GM23338 (cell line): ENCODE data around the gene DOCK2. TPM values are rescaled to one million over a fixed set of nuclear protein-coding genes. Genes with fewer than 3 reads are reported as not detected.

Source experiments
- ATAC-seq: fragments of 200-7000 bp; cut with Tn5 transposase; 3 replicates; pipeline ENCODE4 v1.9.1; 2020
- DNase-seq: peaks from one replicate; pipeline ENCODE4 v3.0.0-alpha.2; 2015; ENCODE audit warnings: low spot score
- H2AFZ ChIP-seq: fragments of 200-600 bp; sonication (generic); 2 replicates; pipeline ENCODE4 v1.8.0; 2016; ENCODE audit warnings: antibody characterized with exemption, mild to moderate bottlenecking, moderate library complexity
- H3F3A ChIP-seq: fragments of 200-600 bp; sonication (generic); replicated peaks from 2 replicates; pipeline ENCODE4 v1.8.0; 2017; ENCODE audit warnings: antibody characterized with exemption, mixed run types, low read depth
- H3K27ac ChIP-seq: fragments of 200-600 bp; sonication (generic); 2 replicates; pipeline ENCODE4 v1.6.1; 2016; ENCODE audit warnings: low read depth
- H3K27me3 ChIP-seq: fragments of 200-600 bp; sonication (generic); 2 replicates; pipeline ENCODE4 v1.8.0; 2016; ENCODE audit warnings: mild to moderate bottlenecking, mixed run types, moderate library complexity; ENCODE audit not compliant: insufficient read depth
- H3K36me3 ChIP-seq: fragments of 200-600 bp; sonication (generic); 2 replicates; pipeline ENCODE4 v1.8.0; 2016; ENCODE audit warnings: mild to moderate bottlenecking; ENCODE audit not compliant: insufficient read depth
- H3K4me1 ChIP-seq: fragments of 200-600 bp; sonication (generic); 2 replicates; pipeline ENCODE4 v1.8.0; 2016; ENCODE audit warnings: mild to moderate bottlenecking, moderate library complexity; ENCODE audit not compliant: insufficient read depth
- H3K4me2 ChIP-seq: fragments of 200-600 bp; sonication (generic); 2 replicates; pipeline ENCODE4 v1.7.1; 2017; ENCODE audit warnings: mixed run types
- H3K4me3 ChIP-seq: fragments of 200-600 bp; sonication (generic); 2 replicates; pipeline ENCODE4 v1.6.1; 2016; ENCODE audit warnings: mixed run types
- H3K79me2 ChIP-seq: fragments of 200-600 bp; sonication (generic); replicated peaks from 2 replicates; pipeline ENCODE4 v1.8.0; 2017; ENCODE audit warnings: mild to moderate bottlenecking; ENCODE audit not compliant: insufficient read depth
- H3K9me2 ChIP-seq: fragments of 200-600 bp; sonication (generic); 2 replicates; pipeline ENCODE4 v1.8.0; 2017; ENCODE audit not compliant: insufficient read depth
- H4K20me1 ChIP-seq: fragments of 200-600 bp; sonication (generic); replicated peaks from 2 replicates; pipeline ENCODE4 v1.8.0; 2017; ENCODE audit warnings: mild to moderate bottlenecking; ENCODE audit not compliant: insufficient read depth
- H3K27ac Mint-ChIP-seq: 2 replicates; pipeline ENCODE4 v1.8.0; 2020; ENCODE audit warnings: inconsistent platforms, mild to moderate bottlenecking, moderate library complexity, mixed read lengths
- H3K27me3 Mint-ChIP-seq: 3 replicates; pipeline ENCODE4 v1.8.0; 2022; ENCODE audit warnings: low read depth, mild to moderate bottlenecking, moderate library complexity, mixed read lengths, inconsistent platforms; ENCODE audit not compliant: insufficient read depth, poor library complexity
- H3K36me3 Mint-ChIP-seq: 3 replicates; pipeline ENCODE4 v1.8.0; 2021; ENCODE audit warnings: low read depth, mild to moderate bottlenecking, inconsistent platforms, moderate library complexity, mixed read lengths
- H3K4me1 Mint-ChIP-seq: 3 replicates; pipeline ENCODE4 v1.8.0; 2020; ENCODE audit warnings: mild to moderate bottlenecking, inconsistent platforms, mixed read lengths
- H3K4me3 Mint-ChIP-seq: 3 replicates; pipeline ENCODE4 v1.8.0; 2021; ENCODE audit warnings: moderate library complexity, mild to moderate bottlenecking, inconsistent platforms, mixed read lengths
- H3K9me3 Mint-ChIP-seq: 3 replicates; pipeline ENCODE4 v1.8.0; 2020; ENCODE audit warnings: moderate library complexity, mild to moderate bottlenecking, inconsistent platforms, mixed read lengths
- CREB1 ChIP-seq: fragments of 250-450 bp; sonication (Bioruptor Pico); IDR thresholded peaks from 2 replicates; pipeline ENCODE4 v1.5.0; 2020; ENCODE audit warnings: low read depth, mild to moderate bottlenecking, moderate library complexity
- EZH2 ChIP-seq: fragments of 200-600 bp; sonication (generic); IDR thresholded peaks from one replicate; pipeline ENCODE4 v1.8.0; 2017; ENCODE audit warnings: antibody characterized with exemption, mild to moderate bottlenecking, low read depth; ENCODE audit not compliant: unreplicated experiment
- EZH2phosphoT487 ChIP-seq: fragments of 200-600 bp; sonication (generic); IDR thresholded peaks from one replicate; pipeline ENCODE4 v1.8.1; 2018; ENCODE audit warnings: antibody characterized with exemption; ENCODE audit not compliant: unreplicated experiment
- JUNB ChIP-seq: IDR thresholded peaks from one replicate; pipeline ENCODE4 v1.6.1; 2016; ENCODE audit warnings: antibody characterized with exemption; ENCODE audit not compliant: unreplicated experiment
- NANOG ChIP-seq: IDR thresholded peaks from 2 replicates; pipeline ENCODE4 v1.6.1; 2016; ENCODE audit warnings: antibody characterized with exemption, borderline replicate concordance
- POLR2AphosphoS5 ChIP-seq: IDR thresholded peaks from 2 replicates; pipeline ENCODE4 v1.6.1; 2016; ENCODE audit warnings: antibody characterized with exemption, low read depth
- STAT1 ChIP-seq: IDR thresholded peaks from one replicate; pipeline ENCODE4 v1.6.1; 2016; ENCODE audit warnings: antibody characterized with exemption; ENCODE audit not compliant: unreplicated experiment
- ZNF114 ChIP-seq: fragments of 250-450 bp; sonication (Bioruptor Pico); IDR thresholded peaks from 2 replicates; pipeline ENCODE4 v1.5.0; 2020; ENCODE audit warnings: mild to moderate bottlenecking, moderate library complexity
- ZNF331 ChIP-seq: fragments of 250-450 bp; sonication (Bioruptor Pico); IDR thresholded peaks from 2 replicates; pipeline ENCODE4 v1.5.0; 2020; ENCODE audit warnings: low read depth, mild to moderate bottlenecking, moderate library complexity
- polyA plus RNA-seq: library from polyadenylated mRNA; unstranded; fragments of >200 nt; fragmentation: Nextera tagmentation; extraction: Ambion mirVana; gene quantifications from 2 replicates; pipeline ENCODE4 v1.2.1, GENCODE V29; 2016
- total RNA-seq: library from RNA; depleted of rRNA; stranded (reverse); fragments of >200 nt; shearing (Covaris generic); gene quantifications from 2 replicates; pipeline ENCODE4 v1.2.3, GENCODE V29; 2014
- TF ChIP-seq, protein P1 (sequence below): IDR thresholded peaks from one replicate; pipeline ENCODE4 v1.6.1; 2018; ENCODE audit warnings: antibody characterized with exemption; ENCODE audit not compliant: unreplicated experiment
- TF ChIP-seq, protein P2 (sequence below): fragments of 250-450 bp; sonication (Bioruptor Pico); IDR thresholded peaks from 2 replicates; pipeline ENCODE4 v1.5.0; 2020; ENCODE audit warnings: mild to moderate bottlenecking, moderate library complexity
- TF ChIP-seq, protein P3 (sequence below): IDR thresholded peaks from 2 replicates; pipeline ENCODE4 v1.6.1; 2016; ENCODE audit warnings: antibody characterized with exemption
- TF ChIP-seq, protein P4 (sequence below), 2 experiments: fragments of 200-600 bp in 1 of 2; sonication (generic) in 1 of 2; conservative IDR thresholded peaks; 2 replicates each; pipeline versions ENCODE4 v1.5.1 to v1.6.1; 2016 to 2017; ENCODE audit warnings: antibody characterized with exemption in 2 of 2, low read depth in 2 of 2, mild to moderate bottlenecking in 2 of 2, moderate library complexity in 1 of 2

The DOCK2 gene
- total and polyA plus RNA-seq, 2 experiments from 2014 or later: 3.7 to 9.4 TPM

DNA sequence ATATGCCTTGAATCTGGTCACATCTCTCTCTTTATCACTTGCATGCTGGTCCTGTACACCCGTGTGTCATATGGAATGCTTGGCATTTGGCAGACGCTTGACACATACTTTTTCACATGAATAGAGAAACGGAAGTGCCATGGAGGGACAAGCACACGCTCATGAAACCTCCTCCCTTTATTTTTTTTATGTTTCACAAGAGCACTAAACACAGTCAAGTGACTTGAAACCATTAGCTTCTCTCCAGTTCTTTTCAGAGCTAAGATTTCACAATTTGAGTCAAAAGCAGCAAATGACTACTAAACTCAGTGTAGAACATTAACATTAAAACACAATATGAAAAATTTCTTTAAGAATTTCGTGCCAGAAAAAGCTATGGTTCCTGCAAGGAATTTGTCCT lies 151.1 kb downstream of the DOCK2 start:
- H3K27me3 Mint-ChIP-seq: peaks cover 3% of the 10 kb centered on the region
- no peak overlapping the region for H2AFZ ChIP-seq
- no peaks in the 10 kb centered on the region for H4K20me1 ChIP-seq
- H3K4me3 ChIP-seq: no peak overlapping the region
- H3K27ac ChIP-seq: no peak overlapping the region
- H3K4me3 Mint-ChIP-seq: no peak overlapping the region
- TF ChIP-seq JUNB: no peak
- TF ChIP-seq NANOG: no peak
- no peak for TF ChIP-seq STAT1
- TF ChIP-seq, protein P1, sequence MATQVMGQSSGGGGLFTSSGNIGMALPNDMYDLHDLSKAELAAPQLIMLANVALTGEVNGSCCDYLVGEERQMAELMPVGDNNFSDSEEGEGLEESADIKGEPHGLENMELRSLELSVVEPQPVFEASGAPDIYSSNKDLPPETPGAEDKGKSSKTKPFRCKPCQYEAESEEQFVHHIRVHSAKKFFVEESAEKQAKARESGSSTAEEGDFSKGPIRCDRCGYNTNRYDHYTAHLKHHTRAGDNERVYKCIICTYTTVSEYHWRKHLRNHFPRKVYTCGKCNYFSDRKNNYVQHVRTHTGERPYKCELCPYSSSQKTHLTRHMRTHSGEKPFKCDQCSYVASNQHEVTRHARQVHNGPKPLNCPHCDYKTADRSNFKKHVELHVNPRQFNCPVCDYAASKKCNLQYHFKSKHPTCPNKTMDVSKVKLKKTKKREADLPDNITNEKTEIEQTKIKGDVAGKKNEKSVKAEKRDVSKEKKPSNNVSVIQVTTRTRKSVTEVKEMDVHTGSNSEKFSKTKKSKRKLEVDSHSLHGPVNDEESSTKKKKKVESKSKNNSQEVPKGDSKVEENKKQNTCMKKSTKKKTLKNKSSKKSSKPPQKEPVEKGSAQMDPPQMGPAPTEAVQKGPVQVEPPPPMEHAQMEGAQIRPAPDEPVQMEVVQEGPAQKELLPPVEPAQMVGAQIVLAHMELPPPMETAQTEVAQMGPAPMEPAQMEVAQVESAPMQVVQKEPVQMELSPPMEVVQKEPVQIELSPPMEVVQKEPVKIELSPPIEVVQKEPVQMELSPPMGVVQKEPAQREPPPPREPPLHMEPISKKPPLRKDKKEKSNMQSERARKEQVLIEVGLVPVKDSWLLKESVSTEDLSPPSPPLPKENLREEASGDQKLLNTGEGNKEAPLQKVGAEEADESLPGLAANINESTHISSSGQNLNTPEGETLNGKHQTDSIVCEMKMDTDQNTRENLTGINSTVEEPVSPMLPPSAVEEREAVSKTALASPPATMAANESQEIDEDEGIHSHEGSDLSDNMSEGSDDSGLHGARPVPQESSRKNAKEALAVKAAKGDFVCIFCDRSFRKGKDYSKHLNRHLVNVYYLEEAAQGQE: no peak
- TF ChIP-seq EZH2: no peak
- TF ChIP-seq ZNF331 (CRISPR knock-in tag): no peak
- no peak for TF ChIP-seq POLR2AphosphoS5
- TF ChIP-seq, protein P2, sequence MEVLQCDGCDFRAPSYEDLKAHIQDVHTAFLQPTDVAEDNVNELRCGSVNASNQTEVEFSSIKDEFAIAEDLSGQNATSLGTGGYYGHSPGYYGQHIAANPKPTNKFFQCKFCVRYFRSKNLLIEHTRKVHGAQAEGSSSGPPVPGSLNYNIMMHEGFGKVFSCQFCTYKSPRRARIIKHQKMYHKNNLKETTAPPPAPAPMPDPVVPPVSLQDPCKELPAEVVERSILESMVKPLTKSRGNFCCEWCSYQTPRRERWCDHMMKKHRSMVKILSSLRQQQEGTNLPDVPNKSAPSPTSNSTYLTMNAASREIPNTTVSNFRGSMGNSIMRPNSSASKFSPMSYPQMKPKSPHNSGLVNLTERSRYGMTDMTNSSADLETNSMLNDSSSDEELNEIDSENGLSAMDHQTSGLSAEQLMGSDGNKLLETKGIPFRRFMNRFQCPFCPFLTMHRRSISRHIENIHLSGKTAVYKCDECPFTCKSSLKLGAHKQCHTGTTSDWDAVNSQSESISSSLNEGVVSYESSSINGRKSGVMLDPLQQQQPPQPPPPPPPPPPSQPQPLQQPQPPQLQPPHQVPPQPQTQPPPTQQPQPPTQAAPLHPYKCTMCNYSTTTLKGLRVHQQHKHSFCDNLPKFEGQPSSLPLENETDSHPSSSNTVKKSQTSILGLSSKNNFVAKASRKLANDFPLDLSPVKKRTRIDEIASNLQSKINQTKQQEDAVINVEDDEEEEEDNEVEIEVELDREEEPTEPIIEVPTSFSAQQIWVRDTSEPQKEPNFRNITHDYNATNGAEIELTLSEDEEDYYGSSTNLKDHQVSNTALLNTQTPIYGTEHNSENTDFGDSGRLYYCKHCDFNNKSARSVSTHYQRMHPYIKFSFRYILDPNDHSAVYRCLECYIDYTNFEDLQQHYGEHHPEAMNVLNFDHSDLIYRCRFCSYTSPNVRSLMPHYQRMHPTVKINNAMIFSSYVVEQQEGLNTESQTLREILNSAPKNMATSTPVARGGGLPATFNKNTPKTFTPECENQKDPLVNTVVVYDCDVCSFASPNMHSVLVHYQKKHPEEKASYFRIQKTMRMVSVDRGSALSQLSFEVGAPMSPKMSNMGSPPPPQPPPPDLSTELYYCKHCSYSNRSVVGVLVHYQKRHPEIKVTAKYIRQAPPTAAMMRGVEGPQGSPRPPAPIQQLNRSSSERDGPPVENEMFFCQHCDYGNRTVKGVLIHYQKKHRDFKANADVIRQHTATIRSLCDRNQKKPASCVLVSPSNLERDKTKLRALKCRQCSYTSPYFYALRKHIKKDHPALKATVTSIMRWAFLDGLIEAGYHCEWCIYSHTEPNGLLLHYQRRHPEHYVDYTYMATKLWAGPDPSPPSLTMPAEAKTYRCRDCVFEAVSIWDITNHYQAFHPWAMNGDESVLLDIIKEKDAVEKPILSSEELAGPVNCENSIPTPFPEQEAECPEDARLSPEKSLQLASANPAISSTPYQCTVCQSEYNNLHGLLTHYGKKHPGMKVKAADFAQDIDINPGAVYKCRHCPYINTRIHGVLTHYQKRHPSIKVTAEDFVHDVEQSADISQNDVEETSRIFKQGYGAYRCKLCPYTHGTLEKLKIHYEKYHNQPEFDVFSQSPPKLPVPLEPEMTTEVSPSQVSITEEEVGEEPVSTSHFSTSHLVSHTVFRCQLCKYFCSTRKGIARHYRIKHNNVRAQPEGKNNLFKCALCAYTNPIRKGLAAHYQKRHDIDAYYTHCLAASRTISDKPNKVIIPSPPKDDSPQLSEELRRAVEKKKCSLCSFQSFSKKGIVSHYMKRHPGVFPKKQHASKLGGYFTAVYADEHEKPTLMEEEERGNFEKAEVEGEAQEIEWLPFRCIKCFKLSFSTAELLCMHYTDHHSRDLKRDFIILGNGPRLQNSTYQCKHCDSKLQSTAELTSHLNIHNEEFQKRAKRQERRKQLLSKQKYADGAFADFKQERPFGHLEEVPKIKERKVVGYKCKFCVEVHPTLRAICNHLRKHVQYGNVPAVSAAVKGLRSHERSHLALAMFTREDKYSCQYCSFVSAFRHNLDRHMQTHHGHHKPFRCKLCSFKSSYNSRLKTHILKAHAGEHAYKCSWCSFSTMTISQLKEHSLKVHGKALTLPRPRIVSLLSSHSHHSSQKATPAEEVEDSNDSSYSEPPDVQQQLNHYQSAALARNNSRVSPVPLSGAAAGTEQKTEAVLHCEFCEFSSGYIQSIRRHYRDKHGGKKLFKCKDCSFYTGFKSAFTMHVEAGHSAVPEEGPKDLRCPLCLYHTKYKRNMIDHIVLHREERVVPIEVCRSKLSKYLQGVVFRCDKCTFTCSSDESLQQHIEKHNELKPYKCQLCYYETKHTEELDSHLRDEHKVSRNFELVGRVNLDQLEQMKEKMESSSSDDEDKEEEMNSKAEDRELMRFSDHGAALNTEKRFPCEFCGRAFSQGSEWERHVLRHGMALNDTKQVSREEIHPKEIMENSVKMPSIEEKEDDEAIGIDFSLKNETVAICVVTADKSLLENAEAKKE (CRISPR knock-in tag): no peak
- no peak for TF ChIP-seq CREB1
- TF ChIP-seq ZNF114 (CRISPR knock-in tag): no peak
- TF ChIP-seq EZH2phosphoT487: no peak
- TF ChIP-seq, protein P3, sequence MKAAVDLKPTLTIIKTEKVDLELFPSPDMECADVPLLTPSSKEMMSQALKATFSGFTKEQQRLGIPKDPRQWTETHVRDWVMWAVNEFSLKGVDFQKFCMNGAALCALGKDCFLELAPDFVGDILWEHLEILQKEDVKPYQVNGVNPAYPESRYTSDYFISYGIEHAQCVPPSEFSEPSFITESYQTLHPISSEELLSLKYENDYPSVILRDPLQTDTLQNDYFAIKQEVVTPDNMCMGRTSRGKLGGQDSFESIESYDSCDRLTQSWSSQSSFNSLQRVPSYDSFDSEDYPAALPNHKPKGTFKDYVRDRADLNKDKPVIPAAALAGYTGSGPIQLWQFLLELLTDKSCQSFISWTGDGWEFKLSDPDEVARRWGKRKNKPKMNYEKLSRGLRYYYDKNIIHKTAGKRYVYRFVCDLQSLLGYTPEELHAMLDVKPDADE: no peak
- TF ChIP-seq, protein P4, sequence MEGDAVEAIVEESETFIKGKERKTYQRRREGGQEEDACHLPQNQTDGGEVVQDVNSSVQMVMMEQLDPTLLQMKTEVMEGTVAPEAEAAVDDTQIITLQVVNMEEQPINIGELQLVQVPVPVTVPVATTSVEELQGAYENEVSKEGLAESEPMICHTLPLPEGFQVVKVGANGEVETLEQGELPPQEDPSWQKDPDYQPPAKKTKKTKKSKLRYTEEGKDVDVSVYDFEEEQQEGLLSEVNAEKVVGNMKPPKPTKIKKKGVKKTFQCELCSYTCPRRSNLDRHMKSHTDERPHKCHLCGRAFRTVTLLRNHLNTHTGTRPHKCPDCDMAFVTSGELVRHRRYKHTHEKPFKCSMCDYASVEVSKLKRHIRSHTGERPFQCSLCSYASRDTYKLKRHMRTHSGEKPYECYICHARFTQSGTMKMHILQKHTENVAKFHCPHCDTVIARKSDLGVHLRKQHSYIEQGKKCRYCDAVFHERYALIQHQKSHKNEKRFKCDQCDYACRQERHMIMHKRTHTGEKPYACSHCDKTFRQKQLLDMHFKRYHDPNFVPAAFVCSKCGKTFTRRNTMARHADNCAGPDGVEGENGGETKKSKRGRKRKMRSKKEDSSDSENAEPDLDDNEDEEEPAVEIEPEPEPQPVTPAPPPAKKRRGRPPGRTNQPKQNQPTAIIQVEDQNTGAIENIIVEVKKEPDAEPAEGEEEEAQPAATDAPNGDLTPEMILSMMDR (conservative IDR thresholded peaks at IDR 0.05; ENCODE audit: low read depth in 2 of 2): no peak
- H3K36me3 ChIP-seq: no peaks in the 10 kb centered on the region
- H3K27me3 ChIP-seq: no peaks in the 10 kb centered on the region
- ATAC-seq (no peak), DNase-seq (no peak)
- H3K36me3 Mint-ChIP-seq: no peaks in the 10 kb centered on the region
- H3K9me2 ChIP-seq: 0 out of 2 replicates have a peak, but pooled peaks cover 5% of the 10 kb centered on the region
- H3K9me3 Mint-ChIP-seq: no peaks in the 10 kb centered on the region
- peaks cover 10% of the 10 kb centered on the region for H3K4me1 ChIP-seq
- no peaks in the 10 kb centered on the region for H3K4me1 Mint-ChIP-seq
- no peaks in the 10 kb centered on the region for H3F3A ChIP-seq
- no peak overlapping the region for H3K4me2 ChIP-seq
- no peaks in the 10 kb centered on the region for H3K79me2 ChIP-seq
- no peak overlapping the region for H3K27ac Mint-ChIP-seq
